PFSK-1 (cell line): ENCODE data around the gene LCNL1.

Experiments used
- FOXP2 ChIP-seq: optimal IDR thresholded peaks from 2 replicates; pipeline ENCODE3; 2011; ENCODE audit warnings: borderline replicate concordance, control low read depth, inconsistent platforms; ENCODE audit not compliant: insufficient read depth; ENCODE audit errors: extremely low read length, extremely low read depth
- POLR2AphosphoS5 ChIP-seq: IDR thresholded peaks from 2 replicates; pipeline ENCODE4 v1.6.1; 2012; ENCODE audit warnings: low read depth, mild to moderate bottlenecking, control low read depth, low read length, moderate library complexity
- REST ChIP-seq, 2 experiments: IDR thresholded peaks; 2 replicates each; pipeline versions ENCODE4 v1.6.1 to v1.8.0; 2011 to 2012; ENCODE audit warnings: low read depth in 2 of 2, low read length in 2 of 2, control low read depth in 1 of 2, inconsistent platforms in 1 of 2, mild to moderate bottlenecking in 1 of 2, moderate library complexity in 1 of 2; ENCODE audit not compliant: insufficient read depth in 1 of 2
- SIN3A ChIP-seq: IDR thresholded peaks from 2 replicates; pipeline ENCODE4 v1.6.1; 2012; ENCODE audit warnings: mild to moderate bottlenecking, low read length, moderate library complexity, borderline replicate concordance; ENCODE audit not compliant: insufficient read depth
- TAF1 ChIP-seq: IDR thresholded peaks from 2 replicates; pipeline ENCODE4 v1.6.1; 2012; ENCODE audit warnings: low read length, control low read depth, borderline replicate concordance; ENCODE audit not compliant: insufficient read depth

Gene LCNL1

DNA sequence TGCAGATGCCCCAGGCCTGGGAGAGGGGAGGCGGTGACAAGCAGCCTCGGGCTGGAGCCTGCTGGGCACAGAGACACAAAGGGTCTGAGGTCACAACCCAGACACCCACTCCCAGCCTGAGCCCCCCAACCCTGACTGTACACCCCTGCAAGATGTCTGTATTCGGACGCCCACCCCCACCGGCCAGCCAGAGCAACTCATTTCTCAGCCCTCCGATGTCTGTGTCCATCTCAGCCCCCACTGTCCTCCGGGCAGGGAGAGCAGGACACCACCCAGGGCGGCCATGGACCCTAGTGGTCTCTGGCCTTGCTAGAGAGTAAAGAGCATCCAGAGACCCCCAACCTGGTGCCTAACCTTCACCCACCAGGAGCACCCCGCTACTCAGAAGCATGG, 26.9 kb upstream of the LCNL1 start:
- TF ChIP-seq SIN3A (no peak), FOXP2 (no peak), POLR2AphosphoS5 (no peak), REST (IDR thresholded peaks at IDR 0.05; ENCODE audit: insufficient read depth in 1 of 2, low read depth in 2 of 2, low read length in 2 of 2) (no peak), TAF1 (no peak)

DNA sequence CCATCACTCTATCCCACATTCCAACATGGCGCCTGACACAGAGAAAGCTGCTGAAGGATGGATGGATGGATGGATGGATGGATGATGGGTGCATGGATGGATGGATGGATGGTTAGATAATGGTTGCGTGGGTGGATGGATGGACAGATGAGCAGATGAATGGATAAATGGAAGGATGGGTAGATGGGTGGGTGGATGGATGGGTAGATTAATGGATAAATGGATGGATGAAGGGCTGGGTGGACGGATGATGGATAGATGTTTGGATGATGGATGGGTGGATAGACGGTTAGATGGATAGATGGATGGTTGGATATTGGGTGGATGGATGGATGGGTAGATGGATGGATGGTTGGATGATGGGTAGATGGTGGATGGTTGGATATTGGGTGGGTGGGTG, 26.2 kb upstream of the LCNL1 start:
- TF ChIP-seq TAF1: no peak
- TF ChIP-seq POLR2AphosphoS5: no peak
- no peak for TF ChIP-seq REST (IDR thresholded peaks at IDR 0.05; ENCODE audit: insufficient read depth in 1 of 2, low read depth in 2 of 2, low read length in 2 of 2)
- no peak for TF ChIP-seq SIN3A
- TF ChIP-seq FOXP2: no peak

DNA sequence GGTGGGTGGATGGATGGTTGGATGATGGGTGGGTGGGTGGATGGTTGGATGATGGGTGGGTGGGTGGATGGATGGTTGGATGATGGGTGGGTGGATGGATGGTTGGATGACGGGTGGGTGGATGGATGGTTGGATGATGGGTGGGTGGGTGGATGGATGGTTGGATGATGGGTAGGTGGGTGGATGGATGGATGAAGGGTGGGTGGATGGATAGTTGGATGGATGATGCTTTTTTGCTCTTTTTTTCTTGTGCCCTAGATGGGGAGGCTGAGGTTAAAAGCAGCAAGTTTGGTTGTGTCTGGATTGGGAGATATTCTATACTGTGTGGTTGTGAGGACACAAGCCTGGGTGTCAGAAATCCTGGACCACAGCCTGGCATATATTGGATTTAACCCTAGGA, 25.3 kb upstream of the LCNL1 start:
- no peak for TF ChIP-seq FOXP2
- no peak for TF ChIP-seq POLR2AphosphoS5
- TF ChIP-seq SIN3A: no peak
- TF ChIP-seq REST (IDR thresholded peaks at IDR 0.05; ENCODE audit: insufficient read depth in 1 of 2, low read depth in 2 of 2, low read length in 2 of 2): no peak
- no peak for TF ChIP-seq TAF1

GRCh38 chr9:136957901-136958300, 24.9 kb upstream of the LCNL1 start:
- TF ChIP-seq SIN3A (no peak), REST (IDR thresholded peaks at IDR 0.05; ENCODE audit: insufficient read depth in 1 of 2, low read depth in 2 of 2, low read length in 2 of 2) (no peak), FOXP2 (no peak), POLR2AphosphoS5 (no peak), TAF1 (no peak)

- no peak for TF ChIP-seq REST (IDR thresholded peaks at IDR 0.05; ENCODE audit: insufficient read depth in 1 of 2, low read depth in 2 of 2, low read length in 2 of 2)
These were observed 24.3 kb upstream of the LCNL1 start for GRCh38 chr9:136958473-136958872.
